Purkinje cell (primary cell): Measurements from ENCODE around the gene GPATCH4. TPM values are rescaled to one million over a fixed set of nuclear protein-coding genes. Genes with fewer than 3 reads are reported as not detected.

Experiments
- polyA plus RNA-seq: library from polyadenylated mRNA; unstranded; fragments of >200 nt; fragmentation: Nextera tagmentation; gene quantifications from 2 replicates; pipeline ENCODE4 v1.2.1, GENCODE V29; 2014

Gene GPATCH4
- polyA plus RNA-seq: 46.2 and 58.6 TPM in 2 replicates

DNA sequence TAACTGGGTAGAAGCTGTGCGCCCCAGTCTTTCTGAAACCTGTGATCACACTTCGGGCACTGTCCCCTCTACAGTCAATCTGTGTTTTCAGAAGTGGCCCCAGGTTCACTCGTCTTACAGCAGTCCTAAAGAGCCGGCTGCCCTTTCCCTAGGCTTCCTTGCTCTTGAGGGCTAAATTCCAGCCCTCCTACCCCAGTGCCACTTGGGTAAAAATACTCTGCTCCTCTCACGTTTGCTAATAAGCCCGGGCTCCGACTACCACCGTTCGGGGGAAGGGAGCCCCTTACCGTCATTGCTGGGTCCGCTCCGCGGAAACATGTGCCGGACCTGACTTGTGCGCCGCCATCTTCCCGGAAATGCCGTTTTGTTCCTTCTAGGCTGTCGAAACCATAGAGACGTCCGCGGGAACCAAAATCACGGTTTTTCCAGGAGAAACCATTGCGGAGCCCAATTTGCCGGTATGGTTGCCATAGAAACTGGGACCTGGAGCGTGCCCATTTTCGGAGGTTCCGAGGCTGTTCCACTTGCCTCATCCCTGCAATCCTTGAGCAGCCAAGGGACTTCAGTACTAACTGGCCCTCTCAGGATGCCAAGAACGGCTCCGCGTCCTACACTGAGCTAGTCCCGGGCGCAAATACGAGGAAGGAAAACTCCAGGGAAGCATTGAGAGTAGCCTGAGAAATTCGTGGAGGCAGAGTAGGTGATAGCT is at the start of gene GPATCH4:
Gene GPATCH4, minus strand, starts transcription at position 358 of the 709 bp plus-strand sequence.

DNA sequence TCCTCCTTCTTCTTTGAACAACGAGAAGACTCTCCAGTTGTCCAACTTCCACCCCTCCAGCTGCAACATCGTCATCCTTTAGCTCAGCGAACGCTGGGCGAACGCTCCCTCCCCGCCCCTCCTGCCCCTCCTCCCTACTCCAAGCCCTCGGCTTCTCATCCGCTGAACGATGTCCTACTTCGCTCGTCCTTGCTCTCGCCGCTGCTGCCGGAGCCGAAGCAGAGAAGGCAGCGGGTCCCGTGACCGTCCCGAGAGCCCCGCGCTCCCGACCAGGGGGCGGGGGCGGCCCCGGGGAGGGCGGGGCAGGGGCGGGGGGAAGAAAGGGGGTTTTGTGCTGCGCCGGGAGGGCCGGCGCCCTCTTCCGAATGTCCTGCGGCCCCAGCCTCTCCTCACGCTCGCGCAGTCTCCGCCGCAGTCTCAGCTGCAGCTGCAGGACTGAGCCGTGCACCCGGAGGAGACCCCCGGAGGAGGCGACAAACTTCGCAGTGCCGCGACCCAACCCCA is 40.5 kb upstream of the GPATCH4 start, which contains the start of gene BCAN:
Gene BCAN, plus strand, starts transcription at position 357 of the 504 bp plus-strand sequence. CDS start 3,938 bp downstream, outside the sequence.

DNA sequence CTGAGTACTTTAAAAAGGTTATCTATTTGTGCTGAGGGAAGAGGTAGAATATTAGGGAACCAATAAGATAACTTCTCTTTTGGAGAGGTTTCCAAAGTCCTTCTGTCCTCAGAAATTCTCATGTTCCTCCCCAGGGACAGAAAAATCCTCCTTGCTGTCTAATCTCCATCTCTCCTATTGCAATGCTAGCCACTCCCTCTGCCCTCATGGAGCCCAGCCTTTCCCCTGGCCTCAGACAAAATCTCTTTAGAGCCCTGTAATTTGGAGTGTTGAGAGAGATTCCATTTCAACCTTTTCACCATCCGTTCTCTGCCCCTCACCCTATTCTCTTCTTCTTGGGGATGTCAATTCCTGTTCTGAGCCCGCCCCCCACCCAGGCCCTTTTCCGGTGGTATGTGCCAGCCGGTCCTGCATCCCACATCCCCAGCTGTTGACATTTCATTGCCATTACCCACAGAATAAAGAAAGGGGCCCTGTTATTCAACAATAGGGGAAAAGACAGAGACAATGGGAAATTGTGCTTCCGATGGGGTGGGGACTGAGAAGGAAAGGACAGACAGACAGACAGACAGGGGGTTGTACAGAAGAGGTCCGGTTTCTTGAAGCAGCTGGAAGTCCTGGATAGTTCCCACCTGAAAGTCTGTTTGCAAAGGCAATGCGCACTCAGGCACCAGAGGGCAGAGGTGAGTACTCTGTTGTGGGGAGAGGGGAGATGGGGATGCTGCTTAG is 17.7 kb upstream of the GPATCH4 start, which contains the start of gene HAPLN2:
Gene HAPLN2, plus strand, starts transcription at position 563 of the 729 bp plus-strand sequence. CDS start 4,076 bp downstream, outside the sequence.

DNA sequence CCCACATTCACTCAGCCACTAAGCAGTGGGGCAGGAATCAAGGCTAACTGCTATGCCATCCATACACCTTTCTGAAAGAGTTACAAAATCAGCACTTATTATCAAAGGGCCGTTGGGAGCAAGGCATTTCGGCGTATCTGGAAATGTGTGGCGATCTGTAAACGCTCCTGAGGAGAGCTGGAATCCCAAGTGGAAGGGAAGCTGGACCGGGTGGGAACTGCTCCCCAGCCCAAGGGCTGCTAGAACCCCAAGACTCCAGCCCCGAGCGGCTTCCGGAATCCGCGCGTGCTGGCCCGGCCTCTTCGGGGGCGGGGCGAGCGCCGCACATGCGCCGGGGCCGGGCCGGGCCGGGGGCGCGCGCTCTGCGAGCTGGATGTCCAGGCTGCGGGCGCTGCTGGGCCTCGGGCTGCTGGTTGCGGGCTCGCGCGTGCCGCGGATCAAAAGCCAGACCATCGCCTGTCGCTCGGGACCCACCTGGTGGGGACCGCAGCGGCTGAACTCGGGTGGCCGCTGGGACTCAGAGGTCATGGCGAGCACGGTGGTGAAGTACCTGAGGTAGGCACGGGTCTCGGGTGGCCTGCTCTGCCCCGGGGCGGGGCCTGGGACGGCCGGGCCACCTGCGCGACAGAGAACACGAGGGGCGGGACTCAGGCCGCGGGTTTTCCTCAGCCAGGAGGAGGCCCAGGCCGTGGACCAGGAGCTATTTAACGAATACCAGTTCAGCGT is 9.7 kb downstream of the GPATCH4 start, which contains the start of gene NAXE:
Gene NAXE, plus strand, starts transcription at position 345 of the 726 bp plus-strand sequence. Its CDS starts 29 bp downstream, at position 374.

DNA sequence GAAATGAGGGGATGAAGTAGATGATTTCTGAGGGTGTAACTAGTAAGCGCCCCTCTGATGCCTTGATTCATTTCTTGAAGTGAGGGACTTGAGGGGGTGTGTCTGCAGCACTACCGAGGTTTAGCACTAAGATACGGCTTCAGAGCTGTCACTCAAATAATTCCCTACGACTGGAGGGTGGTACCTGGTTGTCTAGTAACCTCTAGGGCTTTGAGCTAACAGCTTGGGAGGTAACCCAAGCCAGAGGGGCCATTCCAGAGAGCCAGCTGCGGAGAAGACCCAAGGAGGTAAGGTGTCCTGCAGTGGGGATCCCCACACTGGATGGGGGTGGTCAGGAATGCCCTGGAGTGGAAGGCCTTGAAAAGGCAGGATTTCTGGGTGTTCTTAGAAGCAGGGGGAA is 21.8 kb downstream of the GPATCH4 start, which contains the start of gene TTC24:
Gene TTC24, plus strand, starts transcription at position 252 of the 400 bp plus-strand sequence. CDS start 1,642 bp downstream, outside the sequence.

DNA sequence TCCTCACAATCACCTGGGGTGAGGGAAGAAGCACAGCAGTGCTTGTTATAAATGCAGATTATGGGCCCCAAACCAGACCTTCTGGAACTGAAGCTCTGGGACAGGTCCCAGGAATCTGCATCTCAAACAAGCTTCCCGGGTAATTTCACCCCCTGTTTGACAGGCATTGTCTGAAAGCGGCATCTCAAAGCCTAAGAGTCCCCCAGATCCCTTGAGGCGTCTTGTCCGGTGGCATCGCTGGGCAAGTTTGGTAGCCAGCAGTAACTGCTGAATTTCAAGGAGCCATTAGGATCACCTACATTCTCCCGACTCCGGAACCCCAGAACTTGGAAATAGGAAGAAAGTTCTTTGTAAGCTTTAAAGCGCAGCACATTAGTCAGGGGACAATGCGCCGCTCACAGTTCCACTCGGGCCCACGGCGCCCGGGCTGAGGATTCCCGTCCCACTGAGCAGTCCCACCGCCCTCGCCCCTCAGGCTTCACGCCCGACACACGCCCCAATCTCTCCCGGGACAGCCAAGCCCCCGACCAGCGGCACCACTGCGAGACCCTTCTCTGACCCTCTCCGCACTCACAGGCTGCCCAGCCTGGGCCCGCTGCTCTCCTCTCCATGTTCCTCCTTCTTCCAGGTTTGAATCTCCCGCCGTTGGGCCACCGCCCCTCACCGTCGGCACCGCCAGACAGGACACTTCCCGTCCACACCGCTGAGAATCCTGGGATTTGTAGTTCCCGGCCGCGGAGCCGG is 29.2 kb downstream of the GPATCH4 start, which contains the start of gene IQGAP3:
Gene IQGAP3, minus strand, starts transcription at position 647 of the 744 bp plus-strand sequence. Its CDS starts 36 bp downstream, at position 611.

Other genes starting within 250 kb of the GPATCH4 start
- gene RHBG, start 232.3 kb downstream of the GPATCH4 start, polyA plus RNA-seq: not detected in 2 replicates
- gene MEF2D, start 100.7 kb downstream of the GPATCH4 start, polyA plus RNA-seq: 2.1 and 3.2 TPM in 2 replicates
- gene IQGAP3, start 28.9 kb downstream of the GPATCH4 start, polyA plus RNA-seq: 0.07 and 0.09 TPM in 2 replicates
- not detected in 2 replicates for gene TTC24, start 21.8 kb downstream of the GPATCH4 start, polyA plus RNA-seq
- gene NAXE, start 9.7 kb downstream of the GPATCH4 start, polyA plus RNA-seq: 35.4 and 46.0 TPM in 2 replicates
- gene HAPLN2, start 17.9 kb upstream of the GPATCH4 start, polyA plus RNA-seq: not detected in 2 replicates
- gene BCAN, start 40.6 kb upstream of the GPATCH4 start, polyA plus RNA-seq: 11.1 and 13.8 TPM in 2 replicates
- gene NES, start 75.9 kb upstream of the GPATCH4 start, polyA plus RNA-seq: 1.4 and 2.3 TPM in 2 replicates
- gene CRABP2, start 104.1 kb upstream of the GPATCH4 start, polyA plus RNA-seq: 0.40 TPM in 1 of 2 replicates, not detected in the other
- gene METTL25B, start 127.0 kb upstream of the GPATCH4 start, polyA plus RNA-seq: 3.2 and 7.9 TPM in 2 replicates
- gene ISG20L2, start 127.3 kb upstream of the GPATCH4 start, polyA plus RNA-seq: 1.8 and 2.5 TPM in 2 replicates
- gene MRPL24, start 139.6 kb upstream of the GPATCH4 start, polyA plus RNA-seq: 33.8 and 58.2 TPM in 2 replicates
- 21.2 and 24.3 TPM in 2 replicates for gene HDGF, start 150.2 kb upstream of the GPATCH4 start, polyA plus RNA-seq
- gene PRCC, start 166.1 kb upstream of the GPATCH4 start, polyA plus RNA-seq: 17.6 and 22.9 TPM in 2 replicates
- not detected in 2 replicates for gene SH2D2A, start 215.4 kb upstream of the GPATCH4 start, polyA plus RNA-seq